ENCODE measurements around the gene RAPH1.

Gene RAPH1

GRCh38 chr2:203440671-203441070, 94.4 kb downstream of the RAPH1 start:
- intact Hi-C loops (cut with DNase I; ENCODE audit: low total_unique reads), result loop anchor here (2.0 kb wide), 1 partner anchor 190 kb away; no protein-coding TSS in a partner anchor
- Histone ChIP-seq H3K4me1 (no peaks in the 10 kb centered on the region), H3K27me3 (no peaks in the 10 kb centered on the region), H3K27ac (no peak overlapping the region), H3K4me3 (no peak overlapping the region), H3K36me3 (peaks cover 25 to 74% (median 67%) of the 10 kb centered on the region in 3 donors), H3K9me3 (no peaks in the 10 kb centered on the region)
- DNase-seq, result no peak
- TF ChIP-seq, protein P1, sequence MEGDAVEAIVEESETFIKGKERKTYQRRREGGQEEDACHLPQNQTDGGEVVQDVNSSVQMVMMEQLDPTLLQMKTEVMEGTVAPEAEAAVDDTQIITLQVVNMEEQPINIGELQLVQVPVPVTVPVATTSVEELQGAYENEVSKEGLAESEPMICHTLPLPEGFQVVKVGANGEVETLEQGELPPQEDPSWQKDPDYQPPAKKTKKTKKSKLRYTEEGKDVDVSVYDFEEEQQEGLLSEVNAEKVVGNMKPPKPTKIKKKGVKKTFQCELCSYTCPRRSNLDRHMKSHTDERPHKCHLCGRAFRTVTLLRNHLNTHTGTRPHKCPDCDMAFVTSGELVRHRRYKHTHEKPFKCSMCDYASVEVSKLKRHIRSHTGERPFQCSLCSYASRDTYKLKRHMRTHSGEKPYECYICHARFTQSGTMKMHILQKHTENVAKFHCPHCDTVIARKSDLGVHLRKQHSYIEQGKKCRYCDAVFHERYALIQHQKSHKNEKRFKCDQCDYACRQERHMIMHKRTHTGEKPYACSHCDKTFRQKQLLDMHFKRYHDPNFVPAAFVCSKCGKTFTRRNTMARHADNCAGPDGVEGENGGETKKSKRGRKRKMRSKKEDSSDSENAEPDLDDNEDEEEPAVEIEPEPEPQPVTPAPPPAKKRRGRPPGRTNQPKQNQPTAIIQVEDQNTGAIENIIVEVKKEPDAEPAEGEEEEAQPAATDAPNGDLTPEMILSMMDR (IDR thresholded peaks at IDR 0.05), result no peak

GRCh38 chr2:203438528-203438927, 96.6 kb downstream of the RAPH1 start:
- intact Hi-C loops (cut with DNase I; ENCODE audit: low total_unique reads), result no loop called here
- Histone ChIP-seq H3K27me3 (no peaks in the 10 kb centered on the region), H3K4me3 (no peak overlapping the region), H3K36me3 (peaks cover 19 to 54% (median 54%) of the 10 kb centered on the region in 3 donors), H3K27ac (no peak overlapping the region), H3K9me3 (no peaks in the 10 kb centered on the region), H3K4me1 (peaks cover 0 to 3% (median 0%) of the 10 kb centered on the region in 4 donors)
- TF ChIP-seq, protein P1 (IDR thresholded peaks at IDR 0.05), result no peak
- no peak for DNase-seq

- intact Hi-C loops (cut with DNase I; ENCODE audit: low total_unique reads), result no loop called here
- DNase-seq, result no peak
- Histone ChIP-seq H3K4me1 (peaks cover 0 to 3% (median 0%) of the 10 kb centered on the region in 4 donors), H3K27ac (no peak overlapping the region), H3K4me3 (no peak overlapping the region), H3K9me3 (no peaks in the 10 kb centered on the region), H3K36me3 (peaks cover 19 to 45% (median 44%) of the 10 kb centered on the region in 3 donors), H3K27me3 (no peaks in the 10 kb centered on the region)
- TF ChIP-seq, protein P1 (IDR thresholded peaks at IDR 0.05), result no peak
These were observed 97.6 kb downstream of the RAPH1 start for GRCh38 chr2:203437511-203437910.

GRCh38 chr2:203436496-203436895, 98.6 kb downstream of the RAPH1 start:
- intact Hi-C loops (cut with DNase I; ENCODE audit: low total_unique reads), result no loop called here
- peaks cover 0 to 3% (median 0%) of the 10 kb centered on the region in 4 donors for H3K4me1 ChIP-seq
- TF ChIP-seq, protein P1 (IDR thresholded peaks at IDR 0.05), result no peak
- no peaks in the 10 kb centered on the region for H3K27me3 ChIP-seq
- no peak for DNase-seq
- no peaks in the 10 kb centered on the region for H3K9me3 ChIP-seq
- no peak overlapping the region for H3K4me3 ChIP-seq
- peaks cover 14 to 37% (median 34%) of the 10 kb centered on the region in 3 donors for H3K36me3 ChIP-seq
- H3K27ac ChIP-seq, result no peak overlapping the region

GRCh38 chr2:203432811-203433210, 102.3 kb downstream of the RAPH1 start:
- intact Hi-C loops (cut with DNase I; ENCODE audit: low total_unique reads), result no loop called here
- H3K4me1 ChIP-seq, result peaks cover 0 to 3% (median 0%) of the 10 kb centered on the region in 4 donors
- H3K9me3 ChIP-seq, result no peaks in the 10 kb centered on the region
- no peak overlapping the region for H3K27ac ChIP-seq
- DNase-seq, result no peak
- TF ChIP-seq, protein P1 (IDR thresholded peaks at IDR 0.05), result no peak
- H3K36me3 ChIP-seq, result peaks cover 8 to 19% (median 9%) of the 10 kb centered on the region in 3 donors
- H3K4me3 ChIP-seq, result no peak overlapping the region
- no peaks in the 10 kb centered on the region for H3K27me3 ChIP-seq

Data from tibial artery (tissue), 4 donors.